GM19324 (cell line): ENCODE data around the gene UBE2M.
"Not testable (repeated sequence)": the region's sequence is repeated elsewhere in the genome, so short reads cannot be mapped to it uniquely, and the experiment has no call there.

Source experiments
- ATAC-seq: cut with Tn5 transposase; IDR thresholded peaks from one replicate; pipeline ENCODE4 v1.9.1; 2021; ENCODE audit warnings: mild to moderate bottlenecking, moderate library complexity; ENCODE audit not compliant: unreplicated experiment, low FRiP score

UBE2M gene

DNA sequence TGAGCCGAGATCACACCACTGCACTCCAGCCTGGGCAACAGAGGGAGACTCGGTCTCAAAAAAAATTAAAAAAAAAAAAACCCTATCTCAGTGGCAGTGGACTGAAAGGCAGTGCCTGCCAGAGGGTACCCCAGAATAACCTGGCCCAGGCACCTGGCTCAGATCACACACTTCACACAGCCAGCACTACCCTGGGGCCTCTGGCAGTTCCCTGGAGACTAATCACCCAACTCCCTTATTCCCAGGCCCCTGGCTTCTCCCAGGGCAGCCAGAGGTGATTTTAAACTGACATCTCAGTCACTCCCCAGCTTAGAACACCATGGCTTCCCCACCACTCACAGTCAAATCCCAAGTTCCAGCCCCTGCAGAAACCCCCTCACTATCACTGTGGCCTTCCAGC, 43.2 kb downstream of the UBE2M start:
- no peak for ATAC-seq

DNA sequence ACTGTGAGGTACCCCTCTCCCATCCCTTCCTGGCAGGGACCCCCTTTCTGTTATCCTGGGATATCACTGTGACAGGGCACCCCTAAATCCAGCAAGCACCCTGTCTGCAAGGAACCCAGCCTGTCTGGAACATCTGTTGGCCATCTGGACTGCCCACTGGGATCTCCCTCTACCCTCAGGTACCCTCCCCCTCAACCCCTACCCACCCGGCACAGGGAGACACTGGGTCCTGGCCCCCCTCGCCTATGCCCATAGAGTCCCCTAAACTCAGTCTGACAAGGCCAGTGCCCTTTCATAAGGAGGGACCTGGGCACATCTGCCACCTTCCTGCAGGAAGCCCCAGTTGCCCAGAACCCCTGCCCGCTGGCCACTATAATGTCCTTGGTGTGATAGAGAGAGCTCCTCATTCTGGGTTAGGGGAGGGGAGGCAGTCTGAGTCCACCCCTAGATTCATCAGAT, 43.8 kb downstream of the UBE2M start:
- ATAC-seq = no peak

DNA sequence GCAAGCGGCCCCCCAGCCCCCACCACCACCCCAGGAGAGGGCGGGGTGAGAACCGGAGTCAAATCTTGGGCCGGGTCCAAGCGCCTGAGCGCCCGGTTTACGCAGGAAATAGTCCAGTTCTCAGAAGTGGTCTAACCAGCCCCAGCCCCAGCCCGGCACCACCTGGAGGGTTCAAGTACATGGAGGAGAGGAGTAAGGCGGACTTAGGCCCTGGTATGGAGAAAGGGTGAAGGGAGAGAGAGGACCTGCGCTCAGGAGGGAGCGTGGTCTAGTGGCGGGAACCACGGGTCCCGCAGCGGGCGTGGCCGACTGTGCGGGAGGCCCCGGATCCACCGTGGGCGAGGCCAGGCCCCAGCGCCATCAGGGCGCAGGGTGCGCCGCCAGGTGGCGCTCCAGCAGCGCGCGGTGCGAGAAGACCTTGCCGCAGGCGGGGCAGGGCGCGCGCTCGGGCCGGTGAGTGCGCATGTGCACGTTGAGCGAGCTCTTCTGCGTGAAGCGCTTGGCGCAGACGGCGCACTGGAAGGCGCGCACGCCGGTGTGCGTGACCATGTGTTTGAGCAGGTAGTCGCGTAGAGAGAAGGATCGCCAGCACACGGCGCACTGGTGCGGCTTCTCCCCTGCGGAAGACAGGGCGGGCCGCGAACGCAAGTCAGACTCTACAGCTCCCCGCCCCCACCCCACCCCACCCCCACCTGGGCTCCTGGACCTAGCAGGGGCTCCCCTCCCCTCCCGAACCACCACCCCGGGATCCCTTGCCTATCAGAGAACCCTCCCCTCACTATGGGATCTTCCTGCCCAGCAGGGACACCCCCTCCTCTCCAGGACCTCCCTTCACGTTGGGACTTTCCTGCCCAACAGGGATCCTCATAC, 44.5 kb downstream of the UBE2M start:
- peak; percentile 70 for ATAC-seq

DNA sequence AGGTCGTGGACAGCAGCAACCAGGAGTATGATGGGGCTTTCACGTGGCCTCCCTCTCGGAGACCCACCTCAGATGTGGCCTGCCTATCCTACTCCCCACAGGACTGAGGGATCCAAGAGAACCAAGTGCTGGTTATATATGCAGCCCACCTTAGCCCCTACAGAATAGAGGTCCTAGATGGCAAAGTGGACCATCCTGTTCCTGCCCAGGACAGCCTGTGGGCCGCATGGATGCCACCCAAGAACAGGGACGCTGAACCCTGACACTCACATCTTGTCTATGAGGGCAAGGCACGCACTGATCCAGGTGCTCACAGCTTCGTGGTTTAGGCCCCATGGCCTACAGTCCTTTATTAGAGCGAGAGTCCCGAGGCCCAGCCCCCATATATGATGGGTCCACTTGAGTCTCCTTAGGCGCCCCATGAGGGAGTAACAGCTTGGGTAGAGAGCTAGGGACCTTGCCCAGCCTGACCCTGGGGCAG, 45.2 kb downstream of the UBE2M start:
- ATAC-seq = no peak

DNA sequence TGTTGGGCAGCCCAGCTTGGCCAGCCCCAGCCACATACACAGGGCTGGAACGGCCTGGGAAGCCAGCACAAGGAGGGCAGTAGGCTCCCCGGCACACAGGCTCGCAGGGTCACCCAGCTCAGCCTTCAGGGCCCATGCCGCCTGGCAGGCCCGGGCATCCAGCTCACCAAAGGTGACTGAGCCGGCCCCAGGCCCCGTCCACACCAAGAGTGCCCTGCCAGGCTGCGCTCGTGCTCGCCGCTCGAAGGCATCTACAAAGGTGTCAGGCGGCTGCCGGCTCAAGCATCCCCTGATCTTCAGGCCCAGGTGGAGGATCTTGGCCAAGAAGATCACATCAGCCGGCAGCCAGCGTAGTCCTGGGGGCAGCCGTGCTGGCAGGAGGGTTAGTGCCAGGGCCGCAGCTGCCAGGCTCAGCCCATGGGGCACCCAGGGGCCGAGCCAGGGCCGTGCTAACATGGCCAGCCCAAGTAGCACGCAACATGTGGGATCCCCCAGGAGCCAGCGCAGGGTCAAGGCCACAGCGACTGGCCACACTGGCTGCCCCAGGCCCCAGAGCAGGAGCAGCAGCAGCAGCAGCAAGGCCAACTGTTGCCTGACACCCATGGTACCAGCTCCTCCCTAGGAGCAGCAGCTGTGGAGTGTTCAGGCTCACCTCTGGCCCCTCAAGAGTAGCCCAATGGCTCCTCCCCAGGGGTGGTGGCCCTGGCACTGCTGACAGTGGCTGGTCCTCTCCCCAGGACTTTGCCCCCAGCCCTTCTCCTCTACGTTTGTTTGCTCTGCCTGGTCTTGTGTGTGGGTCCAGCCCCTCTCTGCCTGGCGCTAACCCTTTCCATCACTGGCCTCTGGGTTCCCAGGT, 46.8 kb downstream of the UBE2M start, which contains the start of gene SLC27A5:
Gene SLC27A5, minus strand, starts transcription at position 640 of the 856 bp plus-strand sequence. Its CDS starts 37 bp downstream, at position 603.
- ATAC-seq = no peak

DNA sequence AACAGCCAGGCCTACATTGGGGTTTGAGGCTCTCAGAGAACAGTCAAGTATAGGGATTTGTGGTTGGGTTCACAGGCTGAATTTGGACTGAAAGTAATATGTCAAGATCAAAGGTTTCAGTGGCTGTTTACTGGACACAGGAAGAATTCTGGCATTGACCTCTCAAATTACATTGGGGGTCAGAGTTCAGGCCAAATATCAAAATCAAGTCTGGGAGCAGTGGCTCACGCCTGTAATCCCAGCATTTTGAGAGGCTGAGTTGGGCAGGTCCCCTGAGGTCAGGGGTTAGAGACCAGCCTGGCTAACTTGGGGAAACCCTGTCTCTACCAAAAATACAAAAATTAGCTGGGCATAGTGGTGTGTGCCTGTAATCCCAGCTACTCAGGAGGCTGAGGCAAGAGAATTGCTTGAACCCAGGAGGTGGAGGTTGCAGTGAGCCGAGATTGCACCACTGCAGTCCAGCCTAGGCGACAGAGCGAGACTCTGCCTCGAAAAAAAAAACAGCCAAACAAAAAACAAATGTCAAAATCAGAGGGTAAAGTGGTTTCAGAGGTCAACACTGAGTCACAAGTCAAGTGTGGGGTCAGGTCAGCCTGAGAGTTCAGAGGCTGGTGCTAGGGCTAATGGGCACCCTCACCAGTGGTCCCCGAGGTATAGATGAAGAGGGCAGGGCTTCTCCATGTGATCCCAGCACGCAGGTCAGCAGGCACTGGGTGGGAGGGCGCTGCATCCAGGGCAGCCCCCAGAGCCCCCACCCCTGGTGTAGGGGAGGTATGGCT, 48.1 kb downstream of the UBE2M start:
- no peak for ATAC-seq

DNA sequence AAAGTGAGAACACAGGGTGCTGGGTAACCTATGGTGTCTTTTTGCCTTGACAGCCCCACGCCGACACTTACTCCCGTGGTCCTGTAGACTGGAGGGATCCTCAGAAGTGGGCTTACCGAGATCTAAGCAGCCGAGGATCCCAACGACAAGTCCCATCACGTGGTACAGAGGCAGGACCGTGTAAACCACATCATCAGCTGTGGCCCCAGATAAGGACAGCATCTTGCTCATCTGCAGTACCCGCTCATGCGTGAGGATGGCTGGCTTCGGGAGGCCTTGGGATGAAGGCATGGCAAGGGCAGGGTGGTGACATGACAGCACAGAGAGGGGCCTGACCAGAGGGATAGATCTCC, 48.7 kb downstream of the UBE2M start:
- ATAC-seq = no peak

DNA sequence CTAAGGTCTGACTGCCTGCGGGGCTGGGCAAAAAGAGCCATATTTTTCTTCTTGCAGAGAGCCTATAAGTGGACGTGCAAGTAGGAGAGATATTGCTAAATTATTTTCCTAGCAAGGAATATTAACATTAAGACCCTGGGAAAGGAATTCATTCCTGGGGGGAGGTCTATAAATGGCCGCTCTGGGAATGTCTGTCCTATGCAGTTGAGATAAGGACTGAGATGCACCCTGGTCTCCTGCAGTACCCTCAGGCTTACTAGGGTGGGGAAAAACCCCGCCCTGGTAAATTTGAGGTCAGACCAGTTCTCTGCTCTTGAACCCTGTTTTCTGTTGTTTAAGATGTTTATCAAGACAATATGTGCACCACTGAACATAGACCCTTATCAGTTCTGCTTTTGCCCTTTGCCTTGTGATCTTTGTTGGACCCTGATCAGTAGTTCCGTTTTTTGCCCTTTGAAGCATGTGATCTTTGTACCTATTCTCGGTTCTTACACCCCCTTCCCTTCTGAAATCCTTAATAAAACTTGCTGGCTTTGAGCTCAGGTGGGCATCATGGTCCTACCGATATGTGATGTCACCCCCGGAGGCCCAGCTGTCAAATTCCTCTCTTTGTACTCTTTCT, 50.7 kb downstream of the UBE2M start:
- ATAC-seq = not testable (repeated sequence)
